ENCODE data around the gene PSMD2.

DNA sequence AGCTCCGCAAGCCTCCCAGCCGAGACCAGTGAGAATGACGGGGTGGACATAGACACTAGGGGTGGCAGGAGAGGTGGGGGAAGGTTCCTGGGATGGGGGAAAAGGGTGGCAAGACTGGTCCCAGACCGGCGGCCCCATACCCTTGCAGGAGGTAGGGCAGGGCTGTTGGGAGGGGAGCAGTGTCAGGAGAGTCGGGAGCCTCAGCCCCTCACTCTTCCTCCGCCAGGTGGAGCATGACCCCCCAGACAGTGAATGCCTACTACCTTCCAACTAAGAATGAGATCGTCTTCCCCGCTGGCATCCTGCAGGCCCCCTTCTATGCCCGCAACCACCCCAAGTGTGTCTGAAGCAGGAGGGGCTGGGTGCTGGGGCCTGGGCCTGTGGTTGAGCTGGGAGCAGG, 8.7 kb upstream of the PSMD2 start:
- no peak for TF ChIP-seq POLR2A (IDR thresholded peaks at IDR 0.05; ENCODE audit: low read depth, low read length)
- no peak for TF ChIP-seq TAF1 (IDR thresholded peaks at IDR 0.05; ENCODE audit: borderline replicate concordance, low read depth, low read length)

Data from GM12892 (cell line).